HL-60/S4 (cell line): ENCODE results near the gene ABCA2.
"Not testable (repeated sequence)": the region's sequence is repeated elsewhere in the genome, so short reads cannot be mapped to it uniquely, and the experiment has no call there.

Source experiments
- in situ Hi-C: fragments of 300-500 bp; cut with MboI; formaldehyde crosslinking; loops from 2 replicates; pipeline ENCODE4 v1.14.3; 2022; ENCODE audit warnings: low sequenced_read_pairs

The ABCA2 gene

DNA sequence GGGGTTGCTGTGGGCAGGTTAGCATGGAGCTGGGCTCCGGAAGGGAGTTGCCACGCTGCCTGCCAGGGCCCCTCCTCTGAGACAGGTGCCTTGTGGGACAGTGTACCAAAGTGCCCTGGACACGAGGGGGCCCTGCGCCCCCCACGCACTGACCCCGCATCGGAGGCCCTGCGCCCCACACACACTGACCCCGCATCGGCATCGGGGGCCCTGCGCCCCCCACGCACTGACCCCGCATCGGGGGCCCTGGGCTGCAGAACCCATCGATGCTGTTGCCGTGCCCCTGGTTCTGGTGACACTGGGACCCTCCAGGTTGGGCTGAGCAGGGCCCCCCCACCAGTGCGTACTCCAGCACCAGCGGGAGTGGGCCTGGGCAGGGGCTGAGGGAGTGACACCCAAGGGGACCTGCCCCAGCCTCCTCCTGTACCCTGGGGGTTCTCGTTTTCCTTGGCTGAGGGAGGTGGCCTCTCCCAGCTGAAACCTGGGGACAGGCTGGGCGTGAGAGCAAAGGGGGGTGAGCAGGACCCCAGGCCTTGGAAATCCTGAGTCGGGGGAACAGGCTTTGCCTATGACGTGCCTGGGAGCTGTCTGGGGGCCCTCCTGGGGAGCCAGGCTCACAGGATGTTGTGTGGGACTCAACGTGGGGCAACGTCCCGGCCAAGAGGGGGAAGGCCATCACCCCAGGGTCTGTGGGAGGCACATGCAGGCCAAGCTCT lies 35.4 kb upstream of the ABCA2 start:
- in situ Hi-C loops = no loop called here

DNA sequence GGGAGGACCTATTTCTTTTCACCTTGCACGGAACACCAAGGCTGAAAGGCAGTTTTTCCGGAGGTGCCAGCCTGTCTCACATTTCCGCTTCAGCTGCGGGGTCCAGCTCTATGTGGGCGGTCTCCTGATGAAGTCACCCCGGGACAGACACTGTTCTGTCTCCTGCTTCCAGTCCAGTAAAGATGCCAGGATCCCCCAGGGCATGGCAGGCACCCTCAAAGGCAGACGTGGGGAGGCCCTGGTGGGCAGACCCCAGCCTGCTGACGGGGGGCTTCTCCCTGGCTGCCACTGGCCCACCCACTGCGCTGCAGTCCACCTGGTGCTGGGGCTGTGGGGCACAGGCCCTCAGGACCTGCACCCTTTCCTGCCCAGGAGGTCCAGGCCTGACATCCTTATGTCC lies 34.8 kb upstream of the ABCA2 start:
- in situ Hi-C loops = not testable (repeated sequence)

DNA sequence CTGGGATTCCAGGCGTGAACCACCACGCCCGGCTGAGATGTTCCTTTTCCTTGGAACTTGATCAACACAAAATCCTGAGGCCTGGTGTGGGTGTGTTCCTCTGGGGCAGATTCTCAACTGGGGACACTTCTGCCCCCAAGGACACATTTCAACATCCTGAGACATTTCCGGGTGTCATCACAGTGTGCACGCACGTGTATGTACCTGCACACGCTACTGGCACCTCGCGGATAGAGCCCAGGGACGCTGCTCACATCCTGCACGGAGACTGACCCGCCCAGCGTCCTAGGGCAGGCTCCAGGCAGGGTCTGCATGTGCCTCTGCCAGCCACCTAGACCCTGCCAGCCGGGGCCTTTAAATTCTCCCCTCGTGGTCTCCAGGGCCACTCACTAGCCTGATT lies 34.3 kb upstream of the ABCA2 start:
- in situ Hi-C loops = no loop called here

DNA sequence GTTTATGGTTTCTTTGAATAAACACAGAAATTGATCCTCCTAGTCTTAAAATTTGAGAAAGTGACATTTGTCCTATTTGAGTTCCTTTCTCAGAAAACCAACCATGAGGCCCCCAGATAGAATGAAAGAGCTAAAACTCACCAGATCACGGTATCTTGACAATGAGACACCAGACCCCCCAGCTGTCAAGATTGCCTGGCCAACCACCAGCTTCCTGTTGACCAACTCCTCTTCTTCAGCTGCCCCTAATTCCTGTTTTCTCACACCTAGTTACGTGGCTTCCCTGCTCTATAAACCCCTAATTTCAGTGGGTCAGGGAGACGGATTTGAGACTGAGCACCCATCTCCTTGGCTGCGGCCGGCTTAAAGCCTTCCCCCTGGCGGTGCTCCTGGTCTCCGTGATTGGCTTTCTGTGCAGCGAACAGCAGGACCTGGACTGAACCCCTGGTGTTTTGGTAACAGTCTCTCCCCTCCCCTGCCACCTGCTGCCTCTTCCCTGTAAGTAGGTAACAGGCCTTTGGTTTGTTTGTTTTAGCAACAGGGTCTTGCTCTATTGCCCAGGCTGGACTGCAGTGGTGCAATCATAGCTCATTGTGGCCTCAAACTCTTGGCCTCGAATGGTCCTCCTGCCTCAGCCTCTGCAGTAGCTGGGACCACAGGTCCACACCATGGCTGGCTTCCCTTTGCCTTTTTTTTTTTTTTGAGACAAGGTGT lies 30.6 kb upstream of the ABCA2 start:
- in situ Hi-C loops = no loop called here

DNA sequence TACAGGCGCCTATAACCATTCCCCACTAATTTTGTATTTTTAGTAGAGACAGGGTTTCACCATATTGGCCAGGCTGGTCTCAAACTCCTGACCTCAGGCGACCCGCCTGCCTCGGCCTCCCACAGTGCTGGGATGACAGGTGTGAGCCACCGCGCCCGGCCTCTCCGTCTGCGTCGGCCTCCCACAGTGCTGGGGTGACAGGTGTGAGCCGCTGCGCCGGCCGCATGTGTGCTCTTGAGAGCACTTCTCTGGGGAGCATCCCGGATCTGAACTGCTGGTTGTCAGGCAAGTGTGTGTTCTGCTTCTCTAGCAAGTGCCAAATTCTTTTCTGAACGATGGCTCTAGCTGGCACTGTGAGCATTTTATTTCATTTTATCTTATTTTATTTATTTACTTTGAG lies 29.5 kb upstream of the ABCA2 start:
- in situ Hi-C loops = no loop called here

DNA sequence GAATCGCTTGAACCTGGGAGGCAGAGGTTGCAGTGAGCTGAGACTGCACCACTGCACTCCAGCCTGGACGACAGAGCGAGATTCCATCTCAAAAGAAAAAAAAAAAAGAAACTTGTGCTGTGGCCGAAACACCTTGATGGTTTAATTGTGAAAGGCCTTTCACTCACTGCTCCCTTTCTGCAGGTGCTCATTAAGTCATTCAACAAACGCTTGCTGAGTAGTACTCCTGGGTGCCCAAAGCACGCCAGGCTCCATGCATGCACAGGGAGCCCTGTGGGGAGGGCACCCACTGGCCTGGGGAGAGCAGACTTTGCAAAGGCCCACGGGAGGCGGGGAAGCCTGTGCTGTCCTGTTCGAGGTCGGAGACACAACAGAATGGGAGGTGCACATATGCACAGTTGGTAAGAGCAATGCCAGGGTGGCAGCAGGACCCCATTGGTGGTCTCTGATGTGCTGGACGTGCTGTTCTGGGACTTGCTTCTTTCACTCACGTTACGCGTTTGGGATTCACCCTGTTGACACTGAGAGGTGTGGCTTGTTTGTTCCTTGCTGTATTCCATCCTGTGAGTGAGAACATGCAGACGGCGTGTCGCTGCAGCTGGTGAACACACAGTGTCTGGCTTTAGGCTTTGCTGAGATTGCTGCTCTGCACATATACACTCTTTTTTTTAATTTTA lies 28.8 kb upstream of the ABCA2 start:
- in situ Hi-C loops = no loop called here

DNA sequence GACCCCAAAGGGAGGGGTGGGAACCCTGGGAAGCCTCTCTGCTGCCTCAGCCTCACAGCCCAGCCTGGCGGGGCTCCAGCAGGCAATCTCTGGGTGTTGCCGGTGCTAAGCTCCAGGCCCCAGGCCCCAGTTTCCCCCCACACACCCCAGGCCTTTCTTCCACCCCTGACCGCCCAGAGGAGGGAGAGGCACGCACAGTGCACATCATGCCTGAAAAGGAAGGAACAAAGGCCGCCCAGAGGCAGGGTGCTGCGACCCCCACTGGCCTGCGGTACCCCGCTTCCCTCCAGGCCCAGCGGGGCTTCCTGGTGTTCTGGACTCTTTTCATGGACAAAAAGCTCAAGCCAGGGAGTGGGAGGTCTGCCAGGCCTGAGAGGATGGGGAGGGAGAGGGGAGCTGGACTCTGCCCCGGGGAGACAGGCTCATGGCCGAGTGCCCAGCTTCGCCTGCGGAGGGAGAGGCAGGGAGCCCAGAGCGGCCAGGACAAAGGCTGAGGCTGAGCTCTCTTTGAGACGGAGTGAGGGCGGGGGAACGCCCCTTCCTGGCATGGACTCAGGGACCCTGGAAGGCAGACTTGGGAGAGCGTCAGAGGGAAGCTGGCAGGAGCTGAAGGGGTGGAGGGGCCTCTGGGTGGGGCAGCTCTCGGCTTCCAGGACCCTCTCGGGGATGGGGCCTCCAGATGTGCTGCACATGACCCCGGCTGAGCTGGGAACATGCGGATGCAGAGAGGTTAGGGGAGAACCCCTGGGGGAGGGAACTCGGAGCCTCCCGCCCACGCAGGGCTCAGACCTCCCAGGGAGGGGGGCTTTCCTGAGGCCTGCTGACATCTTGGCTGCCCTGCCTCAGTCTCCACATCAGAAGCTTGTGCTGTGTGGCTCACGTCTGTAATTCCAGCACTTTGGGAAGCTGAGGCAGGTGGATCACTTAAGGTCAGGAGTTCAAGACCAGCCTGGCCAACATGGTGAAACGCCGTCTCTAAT lies 27.6 kb upstream of the ABCA2 start:
- in situ Hi-C loops = no loop called here

DNA sequence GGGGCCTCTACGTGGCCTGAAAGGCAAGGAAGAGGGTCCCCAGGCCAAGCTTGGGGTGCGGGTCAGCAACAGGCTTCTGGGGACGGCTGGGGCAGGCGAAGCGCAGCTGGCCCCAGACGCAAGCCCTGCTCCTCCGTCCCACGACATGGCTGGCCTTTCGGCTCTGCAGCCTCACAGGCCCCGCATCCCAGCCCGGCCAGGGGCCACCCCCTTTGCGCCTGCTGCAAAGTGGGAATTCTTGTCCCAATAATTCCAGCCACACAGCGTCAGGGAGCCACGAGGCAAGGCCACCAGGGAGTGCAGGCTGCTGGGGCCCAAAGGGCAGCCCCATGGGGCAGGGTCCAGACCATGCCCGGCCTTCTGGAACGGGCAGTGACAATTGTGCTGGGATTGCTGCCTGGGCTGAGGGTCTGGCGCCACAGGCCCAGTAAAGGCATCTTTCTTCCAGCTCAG lies 26.9 kb upstream of the ABCA2 start:
- in situ Hi-C loops = no loop called here

DNA sequence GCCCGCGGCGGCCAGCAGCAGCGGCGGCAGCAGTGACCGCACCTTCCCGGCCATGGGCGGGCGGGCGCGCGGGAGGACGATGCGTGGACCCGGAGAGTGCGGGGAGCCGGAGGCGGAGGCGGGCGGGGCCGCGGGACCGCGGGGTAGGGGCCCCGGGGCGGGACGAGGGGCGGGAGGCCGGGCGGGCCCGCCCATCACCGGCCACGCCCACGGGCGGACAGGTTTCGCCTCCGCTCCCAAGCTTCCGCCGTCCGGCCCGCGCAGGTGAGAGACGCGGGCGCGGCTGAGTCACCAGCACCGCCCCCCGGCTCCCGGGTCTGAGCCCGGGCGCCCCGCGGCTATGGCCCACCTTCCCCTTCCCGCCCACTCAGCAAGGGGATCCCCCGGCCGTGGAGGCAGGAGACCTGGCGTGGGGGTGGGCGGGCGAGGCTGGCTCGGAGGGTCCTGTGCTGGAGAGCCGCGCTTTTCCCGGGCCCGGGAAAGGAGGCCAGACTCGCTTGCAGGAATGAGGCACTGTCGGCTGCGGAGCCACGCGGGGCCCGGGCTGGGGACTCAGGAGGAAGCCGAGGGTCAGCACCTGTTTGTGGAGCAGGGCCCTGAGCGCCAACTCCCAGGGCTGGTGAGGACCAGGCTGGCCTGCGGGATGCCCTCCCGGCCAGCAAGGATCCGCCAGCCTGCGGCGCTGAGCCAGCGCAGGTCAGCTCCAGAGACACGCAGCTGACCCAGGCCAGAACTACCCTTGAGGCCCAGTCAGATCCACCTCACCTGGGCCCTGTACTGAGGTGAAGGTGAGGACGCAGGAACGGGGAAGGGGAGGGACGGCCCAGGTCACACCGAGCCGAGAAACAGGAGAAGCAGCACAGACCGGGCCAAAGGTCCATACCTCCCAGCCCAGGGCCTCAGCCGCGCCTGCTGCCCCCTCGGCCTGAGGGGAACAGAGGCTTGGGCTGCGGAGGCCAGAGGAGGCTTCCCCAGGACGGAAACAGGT lies 26.2 kb upstream of the ABCA2 start, which contains the start of gene ENTPD2:
ENTPD2 (minus strand) TSS at position 118 of the 988 bp plus-strand sequence; CDS start at position 54, 64 bp downstream.
- in situ Hi-C loops = no loop called here

DNA sequence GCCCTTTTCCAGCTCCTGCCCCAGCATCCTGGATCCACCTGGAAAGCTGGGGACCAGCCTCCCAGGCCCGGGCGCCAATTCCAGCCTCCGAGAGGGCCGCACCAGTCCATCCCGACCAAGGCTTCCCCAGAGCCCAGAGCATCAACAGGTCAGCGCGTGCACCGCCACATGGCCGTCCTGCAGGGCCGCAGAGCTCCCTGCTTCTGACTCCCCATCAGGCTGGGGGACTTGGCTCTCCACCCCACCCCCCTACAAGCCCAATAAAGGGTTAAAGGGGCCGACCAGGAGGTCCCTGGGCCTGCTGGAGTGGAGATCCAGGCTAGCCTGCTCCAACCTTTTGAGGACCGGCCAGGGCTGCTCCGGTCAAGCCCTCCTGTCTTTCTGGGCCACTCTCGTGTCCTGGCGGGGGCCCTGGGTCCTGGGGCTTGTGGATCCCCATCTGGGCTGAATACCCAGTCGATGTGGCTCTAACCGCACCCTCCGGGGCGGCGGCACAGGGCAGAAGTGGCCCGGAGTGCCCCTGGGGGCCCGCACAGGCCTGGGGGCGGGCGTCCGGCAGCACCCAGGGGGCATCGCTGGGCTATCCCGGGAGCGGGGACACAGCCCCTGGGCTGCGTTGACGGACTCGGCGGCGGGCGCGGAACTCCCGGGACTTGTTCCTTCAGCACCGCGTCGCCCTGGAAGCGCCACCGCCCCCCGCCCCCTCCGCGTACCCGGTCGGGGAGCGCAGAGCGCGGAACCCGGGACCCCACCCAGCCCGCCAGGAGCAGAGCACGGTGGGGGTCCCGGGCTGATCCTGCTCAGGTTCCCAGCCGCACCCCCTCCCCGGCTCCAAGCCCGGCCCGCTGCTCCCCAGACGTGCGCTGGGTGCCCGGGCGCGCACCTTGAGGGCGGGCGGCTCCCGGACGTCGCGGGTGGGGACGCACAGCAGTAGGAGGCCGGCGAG lies 25.2 kb upstream of the ABCA2 start:
- in situ Hi-C loops = no loop called here

DNA sequence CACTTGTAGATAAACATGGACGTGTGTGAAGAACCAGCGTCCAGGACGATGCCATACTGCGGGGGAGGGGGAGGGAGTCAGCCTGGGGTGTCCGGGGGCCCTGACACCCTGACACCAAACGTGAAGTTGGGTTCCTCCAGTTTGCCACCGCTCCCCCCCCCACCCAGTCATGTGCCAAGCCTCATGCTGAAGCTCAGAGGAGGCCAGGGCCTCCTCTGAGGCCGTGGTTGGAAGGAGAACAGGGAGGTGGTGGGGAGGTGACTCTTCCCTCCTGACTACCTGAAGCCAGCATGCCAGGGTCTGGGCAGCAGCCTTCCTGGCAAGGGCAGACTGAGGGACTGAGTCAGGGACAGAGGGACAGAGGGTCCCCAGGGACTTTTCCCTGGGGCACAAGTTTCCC lies 24.3 kb upstream of the ABCA2 start:
- in situ Hi-C loops = no loop called here

DNA sequence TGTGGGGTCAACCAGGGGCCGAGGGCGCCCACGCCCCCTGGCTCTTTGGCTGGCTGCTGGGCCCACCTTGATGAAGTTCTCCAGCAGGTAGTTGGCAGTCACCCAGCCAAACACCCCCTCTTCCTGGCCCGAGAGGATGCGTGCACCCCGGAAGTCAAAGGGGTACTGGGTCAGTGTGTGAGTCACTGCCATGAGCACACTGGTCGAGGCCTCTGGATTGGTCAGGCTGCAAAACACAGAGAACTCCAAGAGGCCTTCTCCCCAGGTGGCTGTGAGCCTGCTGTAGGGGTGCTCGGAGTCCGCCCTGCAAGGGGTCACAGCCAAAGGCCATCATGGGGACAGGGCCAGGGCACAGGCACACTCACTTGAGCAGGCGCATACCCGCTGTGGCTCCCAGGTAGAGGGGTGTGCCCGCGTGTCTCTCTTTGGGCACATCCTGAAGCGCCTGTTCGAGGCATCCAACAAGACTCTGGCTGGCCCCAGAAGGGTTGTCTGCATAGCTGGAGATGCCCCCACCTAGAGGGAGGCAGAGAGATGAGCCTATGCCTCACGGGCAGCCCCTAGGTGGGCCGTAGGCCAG lies 23.2 kb upstream of the ABCA2 start:
- in situ Hi-C loops = no loop called here

DNA sequence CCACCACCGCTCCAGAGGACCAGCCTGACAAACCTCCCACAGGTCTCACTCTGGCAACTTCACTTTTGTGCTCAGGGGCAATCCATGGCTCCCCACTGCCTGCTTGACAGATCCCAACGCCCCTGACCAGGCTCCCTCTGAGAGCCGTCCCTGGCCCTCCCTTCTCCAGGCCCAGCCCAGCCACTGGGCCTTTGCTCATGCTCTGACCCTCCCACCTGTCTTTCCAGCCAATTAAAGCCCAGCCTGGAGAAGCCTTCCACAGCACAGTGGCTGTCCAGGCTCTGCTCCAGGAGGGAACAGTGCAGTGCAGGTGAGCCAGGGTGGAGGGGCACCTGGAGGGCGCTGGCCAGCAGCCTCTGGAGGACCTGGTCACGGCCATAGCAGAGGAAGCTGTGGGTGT lies 22.5 kb upstream of the ABCA2 start:
- in situ Hi-C loops = no loop called here

DNA sequence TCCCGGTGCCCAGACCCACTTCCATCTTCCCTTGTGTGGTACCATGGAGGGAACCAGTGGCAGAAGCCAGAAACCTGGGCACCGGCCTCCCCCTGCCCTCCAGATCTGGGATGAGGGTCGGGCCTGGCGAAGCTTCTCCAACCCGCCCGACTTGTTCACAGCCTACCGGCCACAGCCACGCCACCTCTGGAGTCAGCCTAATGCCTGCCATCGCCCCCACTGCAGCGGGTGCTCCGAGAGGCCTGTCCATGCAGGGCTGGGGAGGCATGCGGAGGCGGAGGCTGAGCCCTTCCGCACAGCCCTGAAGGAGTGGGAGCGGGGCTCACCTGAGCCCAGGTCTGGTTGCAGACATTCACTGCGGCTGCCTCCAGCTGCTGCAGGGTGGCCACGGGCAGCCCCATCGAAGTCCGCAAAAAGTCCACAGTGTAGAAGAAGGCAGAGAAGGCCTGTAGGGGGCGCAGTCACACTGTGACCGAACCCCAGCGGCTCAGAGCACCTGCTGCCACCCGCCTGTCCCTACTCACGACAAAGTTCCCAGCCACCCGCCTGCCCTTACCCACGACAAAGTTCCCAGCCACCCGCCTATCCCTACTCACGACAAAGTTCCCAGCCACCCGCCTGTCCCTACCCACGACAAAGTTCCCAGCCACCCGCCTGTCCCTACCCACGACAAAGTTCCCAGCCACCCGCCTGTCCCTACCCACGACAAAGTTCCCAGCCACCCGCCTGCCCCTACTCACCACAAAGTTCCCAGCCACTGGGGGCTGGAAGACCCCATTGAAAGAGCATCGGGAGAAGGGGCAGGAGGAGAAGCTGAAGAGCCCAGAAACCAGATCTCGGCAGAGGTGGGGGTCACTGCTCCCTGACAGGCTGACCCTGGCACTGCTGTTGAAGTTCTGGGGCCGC lies 21.8 kb upstream of the ABCA2 start:
- in situ Hi-C loops = loop anchor here (25.0 kb wide), 1 partner anchor 262 kb away; the partner anchor contains the start of genes CCDC183 and TMEM141

DNA sequence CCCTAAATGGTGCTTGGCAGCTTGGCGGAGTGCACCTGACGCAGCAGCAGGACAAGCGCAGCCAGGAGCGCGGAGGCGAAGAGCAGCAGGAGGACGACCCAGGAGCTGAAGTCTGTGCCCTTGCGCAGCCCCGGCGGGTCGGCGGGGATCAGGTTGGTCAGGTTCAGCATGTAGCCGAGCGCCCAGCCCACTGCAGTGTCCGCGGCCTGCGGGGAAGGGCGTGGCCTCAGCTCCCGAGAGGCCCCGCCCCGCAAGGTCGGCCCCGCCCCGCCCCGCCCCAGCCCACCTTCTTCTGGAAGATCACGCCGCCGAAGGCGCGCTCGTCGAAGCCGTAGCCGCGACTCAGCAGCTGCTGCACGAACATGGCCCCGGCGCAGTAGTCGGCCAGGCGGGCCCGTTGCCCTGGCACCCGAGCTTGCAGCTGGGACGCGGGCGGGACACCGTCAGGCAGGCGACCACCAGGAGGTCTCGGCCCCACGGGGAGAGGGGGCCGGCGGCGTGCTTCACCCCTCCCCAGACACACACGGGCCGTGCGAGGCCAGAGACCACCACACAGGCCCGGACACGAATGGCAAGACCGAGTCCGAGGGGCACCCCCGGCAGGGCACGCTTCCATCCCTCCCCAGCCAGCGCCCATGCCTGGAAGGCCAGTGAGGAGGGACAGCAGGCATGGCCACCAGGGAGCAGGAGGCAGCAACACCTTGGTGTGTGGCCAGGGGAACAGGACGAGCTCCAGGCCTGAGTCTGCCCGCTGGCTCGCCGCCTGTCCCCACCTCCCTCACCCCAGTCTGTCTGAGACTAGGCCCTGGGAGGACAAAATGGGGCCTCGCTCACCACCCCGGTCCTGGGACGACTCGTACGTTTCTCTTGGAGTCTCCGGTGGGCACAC lies 20.9 kb upstream of the ABCA2 start:
- in situ Hi-C loops = loop anchor here (25.0 kb wide), 1 partner anchor 262 kb away; the partner anchor contains the start of genes CCDC183 and TMEM141
